CD4-positive, alpha-beta memory T cell (primary cell): Measurements from ENCODE around the gene GALNT4. TPM values are rescaled to one million over a fixed set of nuclear protein-coding genes. Genes with fewer than 3 reads are reported as not detected.

ENCODE experiments used
- CTCF ChIA-PET: fragments of 350-600 bp; sonication (Branson Sonifier 250); formaldehyde crosslinking; loops from one replicate; lab custom pipeline; 2021; ENCODE audit warnings: inconsistent platforms; ENCODE audit not compliant: partially characterized antibody; lab: Charles Lee
- POLR2A ChIA-PET: fragments of 350-600 bp; sonication (Branson Sonifier 250); formaldehyde crosslinking; loops from one replicate; lab custom pipeline; 2021; ENCODE audit not compliant: partially characterized antibody; lab: Charles Lee
- DNase-seq, 5 donors: peaks; one replicate each; pipeline versions ENCODE4 v3.0.0 to v3.0.0-alpha.2; 2020 to 2022; ENCODE audit warnings: mixed read lengths in 1 of 5
- H3K27ac ChIP-seq: one replicate; pipeline ENCODE4 v1.7.0; 2013; ENCODE audit warnings: low read depth, low read length
- H3K27me3 ChIP-seq: 2 replicates; pipeline ENCODE4 v1.7.0; 2013; ENCODE audit warnings: mild to moderate bottlenecking, low read length, moderate library complexity; ENCODE audit not compliant: insufficient read depth
- H3K36me3 ChIP-seq: 2 replicates; pipeline ENCODE4 v1.7.0; 2013; ENCODE audit warnings: mild to moderate bottlenecking, low read length, moderate library complexity; ENCODE audit not compliant: insufficient read depth
- H3K4me1 ChIP-seq: 2 replicates; pipeline ENCODE4 v1.7.0; 2013; ENCODE audit warnings: mild to moderate bottlenecking, low read length, moderate library complexity; ENCODE audit not compliant: insufficient read depth
- H3K4me3 ChIP-seq, 2 donors: one replicate each; pipeline ENCODE4 v1.7.0; 2013; ENCODE audit warnings: low read length in 2 of 2, mild to moderate bottlenecking in 1 of 2
- H3K9me3 ChIP-seq, 2 donors: one replicate each; pipeline ENCODE4 v1.7.0; 2013; ENCODE audit warnings: low read length in 2 of 2, control low read depth in 1 of 2; ENCODE audit not compliant: control insufficient read depth in 1 of 2
- H3K27ac Mint-ChIP-seq, 7 donors: one replicate each; pipeline ENCODE4 v1.8.0; 2020 to 2021; ENCODE audit warnings: mixed read lengths in 7 of 7, mild to moderate bottlenecking in 6 of 7, inconsistent platforms in 3 of 7, moderate library complexity in 3 of 7
- H3K27me3 Mint-ChIP-seq, 2 donors: one replicate each; pipeline ENCODE4 v1.8.0; 2020 to 2021; ENCODE audit warnings: mixed read lengths in 2 of 2
- H3K36me3 Mint-ChIP-seq, 2 donors: one replicate each; pipeline ENCODE4 v1.8.0; 2020 to 2021; ENCODE audit warnings: mixed read lengths in 2 of 2, inconsistent platforms in 1 of 2, mild to moderate bottlenecking in 1 of 2
- H3K4me1 Mint-ChIP-seq, 4 donors: one replicate each; pipeline ENCODE4 v1.8.0; 2020 to 2021; ENCODE audit warnings: mixed read lengths in 4 of 4, mild to moderate bottlenecking in 1 of 4
- H3K4me3 Mint-ChIP-seq, 8 donors: one replicate each; pipeline ENCODE4 v1.8.0; 2020 to 2021; ENCODE audit warnings: mixed read lengths in 8 of 8, mild to moderate bottlenecking in 7 of 8, moderate library complexity in 6 of 8, inconsistent platforms in 3 of 8
- H3K9me3 Mint-ChIP-seq, 8 donors: one replicate each; pipeline ENCODE4 v1.8.0; 2020 to 2021; ENCODE audit warnings: mixed read lengths in 8 of 8, mild to moderate bottlenecking in 5 of 8, inconsistent platforms in 3 of 8, moderate library complexity in 1 of 8
- intact Hi-C: fragments of 100-400 bp; cut with micrococcal nuclease; formaldehyde crosslinking; loops from one replicate; pipeline ENCODE4 v1.15.1; 2023
- polyA plus RNA-seq, 2 donors: library from polyadenylated mRNA; unstranded; fragments of 300-500 nt; fragmentation: Illumina TruSeq; gene quantifications; one replicate each; pipeline ENCODE4 v1.2.3, GENCODE V29; 2021
- total RNA-seq, 2 experiments: library from RNA; stranded (reverse); gene quantifications; one replicate each; pipeline ENCODE4 v1.2.3, GENCODE V29; 2021

The GALNT4 gene
- total and polyA plus RNA-seq, 4 experiments from 2014 or later = 2.8 to 7.6 (median 5.3) TPM

- POLR2A ChIA-PET = interaction anchor here (1.2 kb wide), 1 partner anchor 12 kb away, joined by 3 read pairs; the partner anchor contains the start of gene POC1B
- no peak overlapping the region for H3K27ac Mint-ChIP-seq
- peaks cover 4 to 16% (median 10%) of the 10 kb centered on the region in 4 donors for H3K4me1 Mint-ChIP-seq
Measured at GRCh38 chr12:89538897-89539296, 14.3 kb upstream of the GALNT4 start.

GRCh38 chr12:89537389-89537788 is 12.8 kb upstream of the GALNT4 start:
- Histone ChIP-seq H3K27ac (no peak overlapping the region), H3K36me3 (no peaks in the 10 kb centered on the region), H3K27me3 (no peaks in the 10 kb centered on the region), H3K9me3 (no peaks in the 10 kb centered on the region), H3K4me3 (no peak overlapping the region), H3K4me1 (no peaks in the 10 kb centered on the region)
- peaks cover 0 to 1% of the 10 kb centered on the region in 2 donors for H3K36me3 Mint-ChIP-seq
- ChIA-PET POLR2A (no interaction called here), CTCF (no interaction called here)
- H3K27me3 Mint-ChIP-seq = no peaks in the 10 kb centered on the region
- H3K4me1 Mint-ChIP-seq = peaks cover 0 to 5% (median 2%) of the 10 kb centered on the region in 4 donors
- no peak for DNase-seq
- H3K4me3 Mint-ChIP-seq = no peak overlapping the region
- intact Hi-C loops = no loop called here
- H3K27ac Mint-ChIP-seq = no peak overlapping the region
- no peaks in the 10 kb centered on the region for H3K9me3 Mint-ChIP-seq

More at GRCh38 chr12:89538897-89539296, 14.3 kb upstream of the GALNT4 start:
- DNase-seq = no peak
- Histone ChIP-seq H3K9me3 (no peaks in the 10 kb centered on the region), H3K27ac (no peak overlapping the region), H3K4me3 (no peak overlapping the region), H3K27me3 (no peaks in the 10 kb centered on the region), H3K4me1 (no peaks in the 10 kb centered on the region), H3K36me3 (no peaks in the 10 kb centered on the region)
- Mint-ChIP-seq H3K9me3 (no peaks in the 10 kb centered on the region), H3K27me3 (no peaks in the 10 kb centered on the region), H3K36me3 (peaks cover 0 to 1% of the 10 kb centered on the region in 2 donors), H3K4me3 (no peak overlapping the region)
- CTCF ChIA-PET = interaction anchor here (0.8 to 6.5 kb wide), 7 partner anchors 11 to 565 kb away, joined by 3 to 134 read pairs (median 4); partner anchors contain the start of gene ATP2B1
- intact Hi-C loops = no loop called here

DNA sequence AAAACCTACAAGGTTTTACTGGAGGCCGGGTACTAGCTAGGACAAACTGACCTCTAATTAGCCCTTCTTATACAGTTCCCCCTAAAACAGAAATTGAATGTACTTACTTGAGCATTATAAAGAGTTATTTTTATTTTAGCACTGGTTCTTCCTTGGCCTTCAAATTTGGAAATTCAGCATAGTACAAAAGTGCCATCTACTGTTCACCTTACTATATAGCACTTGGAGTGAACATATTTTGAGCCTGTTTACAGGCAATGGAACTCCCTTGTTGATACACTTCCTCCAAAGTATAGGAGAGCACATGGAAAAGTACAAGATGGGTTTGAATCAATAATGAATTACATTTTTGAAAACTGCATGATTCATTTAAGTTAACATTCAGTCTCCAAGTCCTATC is 5.1 kb upstream of the GALNT4 start:
- Mint-ChIP-seq H3K4me1 (peaks cover 7 to 23% (median 14%) of the 10 kb centered on the region in 4 donors), H3K9me3 (no peaks in the 10 kb centered on the region), H3K36me3 (peaks cover 0 to 2% of the 10 kb centered on the region in 2 donors), H3K4me3 (no peak overlapping the region), H3K27me3 (no peaks in the 10 kb centered on the region), H3K27ac (peak overlapping the region in 2 of 7 donors; percentile 12 to 81)
- DNase-seq = peak in 4 of 5 donors; percentile 47 to 57 (median 52)
- POLR2A ChIA-PET = no interaction called here
- CTCF ChIA-PET = interaction anchor here (0.6 to 12.1 kb wide), 6 partner anchors 12 to 1524 kb away, joined by 4 to 185 read pairs (median 8); no protein-coding TSS in a partner anchor
- intact Hi-C loops = loop anchor here (1.0 to 10.0 kb wide), 6 partner anchors 59 to 510 kb away; no protein-coding TSS in a partner anchor
- H3K4me3 ChIP-seq = no peak overlapping the region
- no peaks in the 10 kb centered on the region for H3K36me3 ChIP-seq
- peaks cover 11% of the 10 kb centered on the region for H3K4me1 ChIP-seq
- H3K9me3 ChIP-seq = no peaks in the 10 kb centered on the region
- H3K27me3 ChIP-seq = no peaks in the 10 kb centered on the region
- no peak overlapping the region for H3K27ac ChIP-seq

GRCh38 chr12:89528434-89528833 is 3.8 kb upstream of the GALNT4 start:
- H3K27ac ChIP-seq = no peak overlapping the region
- Mint-ChIP-seq H3K27me3 (no peaks in the 10 kb centered on the region), H3K36me3 (peaks cover 6 to 14% of the 10 kb centered on the region in 2 donors), H3K27ac (peak overlapping the region in 2 of 7 donors; percentile 15 to 77), H3K4me3 (peak overlapping the region in 1 of 8 donors; percentile 40), H3K9me3 (no peaks in the 10 kb centered on the region), H3K4me1 (peaks cover 14 to 36% (median 24%) of the 10 kb centered on the region in 4 donors)
- intact Hi-C loops = loop anchor here (2.0 to 10.0 kb wide), 3 partner anchors 68 to 334 kb away; no protein-coding TSS in a partner anchor
- H3K9me3 ChIP-seq = no peaks in the 10 kb centered on the region
- H3K4me1 ChIP-seq = peaks cover 20% of the 10 kb centered on the region
- ChIA-PET CTCF (interaction anchor here (0.7 to 12.1 kb wide), 12 partner anchors 10 to 519 kb away, joined by 3 to 185 read pairs (median 3); no protein-coding TSS in a partner anchor), POLR2A (no interaction called here)
- H3K36me3 ChIP-seq = no peaks in the 10 kb centered on the region
- no peaks in the 10 kb centered on the region for H3K27me3 ChIP-seq
- no peak for DNase-seq
- H3K4me3 ChIP-seq = no peak overlapping the region

DNA sequence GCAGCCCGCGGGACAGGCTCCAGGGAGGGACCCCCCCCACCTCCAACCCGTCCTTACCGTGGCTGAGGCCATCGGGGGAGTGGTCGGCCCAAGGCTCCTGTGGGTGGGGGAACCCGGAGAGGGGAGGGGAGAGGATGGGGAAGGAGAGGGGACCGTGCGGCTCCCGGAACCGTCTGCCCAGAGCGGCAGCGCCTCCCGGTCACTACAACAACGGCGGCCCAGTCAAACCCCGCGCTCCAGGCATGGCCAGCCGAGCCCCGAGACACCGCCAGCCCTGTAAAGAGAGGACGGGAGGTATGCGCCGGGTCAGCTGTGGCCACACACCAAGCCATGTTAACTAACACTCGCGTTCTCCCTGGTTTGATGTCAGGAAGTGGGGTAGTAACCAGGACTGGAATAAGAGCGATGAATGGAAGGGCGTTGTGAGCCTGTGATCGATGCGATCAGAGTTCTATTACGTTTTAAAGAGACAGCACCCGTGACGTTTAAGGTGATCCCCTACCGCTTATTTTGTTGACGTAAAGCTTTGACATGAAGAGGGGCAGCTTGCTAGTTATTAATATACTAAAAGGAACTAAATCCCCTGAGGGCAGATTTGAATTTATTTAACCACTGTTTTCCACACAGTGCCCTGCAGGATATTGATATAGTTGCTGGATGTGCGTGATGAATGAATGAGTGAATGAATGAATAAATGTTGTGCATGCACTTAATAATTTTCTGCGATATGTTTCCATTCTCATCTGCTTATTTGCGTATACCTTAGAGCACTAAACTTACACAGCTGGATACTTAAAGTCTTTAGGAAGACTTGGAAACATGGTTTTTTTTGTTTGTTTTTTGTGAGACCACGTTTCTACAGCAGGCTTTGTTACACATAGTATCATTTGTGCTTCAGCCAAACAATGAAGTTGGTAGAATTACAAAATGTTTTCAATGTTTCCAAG is 1.5 kb upstream of the GALNT4 start, which contains the start of gene POC1B:
POC1B (minus strand) TSS at position 224 of the 947 bp plus-strand sequence; CDS start at position 72, 152 bp downstream.
- peak within 1 kb of the TSS; percentile 95 to 98 (median 98) for H3K4me3 Mint-ChIP-seq
- Histone ChIP-seq H3K27me3 (no peaks in the 10 kb centered on the region), H3K36me3 (peaks cover 6% of the 10 kb centered on the region), H3K4me3 (peak within 1 kb of the TSS; percentile 72 to 93), H3K9me3 (no peaks in the 10 kb centered on the region), H3K27ac (peak within 1 kb of the TSS; percentile 87), H3K4me1 (peaks cover 42% of the 10 kb centered on the region)
- POLR2A ChIA-PET = interaction anchor here (0.7 to 3.6 kb wide), 11 partner anchors 13 to 486 kb away, joined by 3 to 29 read pairs (median 5); partner anchors contain the start of genes ATP2B1 and DUSP6
- peak within 1 kb of the TSS; percentile 83 to 96 (median 95) for H3K27ac Mint-ChIP-seq
- no peaks in the 10 kb centered on the region for H3K27me3 Mint-ChIP-seq
- no peaks in the 10 kb centered on the region for H3K9me3 Mint-ChIP-seq
- H3K4me1 Mint-ChIP-seq = peaks cover 34 to 59% (median 43%) of the 10 kb centered on the region in 4 donors
- CTCF ChIA-PET = interaction anchor here (0.7 to 12.1 kb wide), 8 partner anchors 56 to 507 kb away, joined by 3 to 185 read pairs (median 5); no protein-coding TSS in a partner anchor
- intact Hi-C loops = loop anchor here (1.0 to 10.0 kb wide), 5 partner anchors 174 to 1384 kb away; partner anchors contain the start of genes CEP290, DUSP6 and TMTC3
- peak; percentile 67 to 75 (median 70) for DNase-seq
- H3K36me3 Mint-ChIP-seq = peaks cover 20 to 28% of the 10 kb centered on the region in 2 donors

DNA sequence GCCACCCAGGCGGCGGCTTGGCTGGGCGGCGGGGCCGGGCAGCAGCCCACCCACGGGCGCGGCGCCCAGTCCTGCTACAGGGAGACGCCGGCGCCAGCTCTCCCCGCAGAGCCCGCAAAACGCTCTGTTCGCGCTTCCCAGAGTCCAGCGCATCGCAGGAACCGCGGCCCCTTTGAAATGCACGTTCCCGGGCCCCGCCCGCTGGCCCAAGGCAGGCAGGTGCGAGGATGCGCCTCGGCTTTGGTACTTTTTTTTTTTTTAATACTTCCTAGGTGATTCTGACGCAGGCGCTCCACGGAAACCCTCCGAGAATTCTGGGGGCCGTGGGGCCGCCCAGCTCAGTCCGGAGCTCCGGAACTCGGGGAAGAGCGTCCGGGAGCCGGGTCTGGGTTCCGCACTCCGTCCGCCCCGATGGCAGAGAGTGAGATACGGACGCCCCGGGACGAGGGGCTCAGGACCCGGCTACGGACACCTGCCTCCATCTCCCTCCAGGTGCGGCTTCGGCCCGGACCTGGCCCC is 768 bp upstream of the GALNT4 start:
- Histone ChIP-seq H3K4me1 (peaks cover 49% of the 10 kb centered on the region), H3K27ac (peak overlapping the region; percentile 87), H3K27me3 (no peaks in the 10 kb centered on the region), H3K9me3 (no peaks in the 10 kb centered on the region), H3K4me3 (peak overlapping the region; percentile 72 to 93), H3K36me3 (peaks cover 6% of the 10 kb centered on the region)
- Mint-ChIP-seq H3K4me1 (peaks cover 34 to 60% (median 43%) of the 10 kb centered on the region in 4 donors), H3K27ac (peak overlapping the region; percentile 83 to 95 (median 89)), H3K9me3 (no peaks in the 10 kb centered on the region), H3K4me3 (peak overlapping the region; percentile 95 to 98 (median 98)), H3K36me3 (peaks cover 20 to 28% of the 10 kb centered on the region in 2 donors), H3K27me3 (no peaks in the 10 kb centered on the region)
- intact Hi-C loops = loop anchor here (1.0 to 10.0 kb wide), 3 partner anchors 281 to 1383 kb away; partner anchors contain the start of genes CEP290 and TMTC3
- DNase-seq = peak; percentile 50 to 67 (median 52)
- ChIA-PET POLR2A (interaction anchor here (0.7 to 3.6 kb wide), 12 partner anchors 51 to 485 kb away, joined by 3 to 29 read pairs (median 7); partner anchors contain the start of genes ATP2B1 and DUSP6), CTCF (interaction anchor here (0.7 to 12.1 kb wide), 12 partner anchors 19 to 1383 kb away, joined by 3 to 185 read pairs (median 6); partner anchors contain the start of genes DUSP6 and TMTC3)
